Left colon (tissue), 2 donors: ENCODE results near the gene TMEM132C. TPM values are rescaled to one million over a fixed set of nuclear protein-coding genes. Genes with fewer than 3 reads are reported as not detected.
"Not testable (repeated sequence)": the region's sequence is repeated elsewhere in the genome, so short reads cannot be mapped to it uniquely, and the experiment has no call there.

Source experiments
- ATAC-seq: fragments of 200-7000 bp; cut with Tn5 transposase; one replicate; pipeline ENCODE4 v1.9.1; 2020; ENCODE audit warnings: mild to moderate bottlenecking, moderate library complexity
- DNase-seq, 2 donors: peaks; one replicate each; pipeline ENCODE4 v3.0.0-alpha.2; 2020
- intact Hi-C, 2 donors: fragments of 100-400 bp; cut with DNase I in 1 of 2; cut with micrococcal nuclease in 1 of 2; formaldehyde crosslinking; loops; one replicate each; pipeline versions ENCODE4 v1.11.2 to v1.14.0; 2022; cut with DNase I, micrococcal nuclease
- total RNA-seq, 2 donors: library from RNA; stranded (reverse); fragmentation: NEBNext Ultra II Directional; extraction: Animal tissue kit (Norgen Biotek cat#: 25700); gene quantifications; one replicate each; pipeline ENCODE4 v1.2.1, GENCODE V29; 2021
- donor health status: DM: no; HTN: no; CAD: no.
- donor health status: DM: yes; HTN: yes; CAD: no.

TMEM132C gene
- total RNA-seq, 2 donors from 2014 or later = 0.40 to 0.78 TPM

- DNase-seq (no peak), ATAC-seq (no peak)
- intact Hi-C loops = no loop called here
Observed at GRCh38 chr12:128449146-128449894, 182.3 kb downstream of the TMEM132C start.

- intact Hi-C loops = no loop called here
- DNase-seq = no peak
- no peak for ATAC-seq
Observed at GRCh38 chr12:128450810-128451209, 183.8 kb downstream of the TMEM132C start.

GRCh38 chr12:128455851-128456250 is 188.9 kb downstream of the TMEM132C start:
- no peak for ATAC-seq
- intact Hi-C loops = no loop called here
- DNase-seq = no peak

GRCh38 chr12:128456922-128457321 is 190.0 kb downstream of the TMEM132C start:
- no peak for ATAC-seq
- DNase-seq = no peak
- intact Hi-C loops = no loop called here

GRCh38 chr12:128458301-128458974 is 191.5 kb downstream of the TMEM132C start:
- DNase-seq = no peak

GRCh38 chr12:128459067-128459466 is 192.1 kb downstream of the TMEM132C start:
- intact Hi-C loops = no loop called here
- no peak for ATAC-seq
- DNase-seq = no peak

More at GRCh38 chr12:128458301-128458974, 191.5 kb downstream of the TMEM132C start:
- ATAC-seq = no peak
- intact Hi-C loops = no loop called here

- intact Hi-C loops = no loop called here
- ATAC-seq = no peak
Observed at GRCh38 chr12:128463881-128464280, 196.9 kb downstream of the TMEM132C start.

GRCh38 chr12:128467882-128468281 is 200.9 kb downstream of the TMEM132C start:
- intact Hi-C loops = no loop called here
- no peak for DNase-seq
- ATAC-seq = no peak

More at GRCh38 chr12:128463881-128464280, 196.9 kb downstream of the TMEM132C start:
- DNase-seq = no peak

GRCh38 chr12:128468926-128469325 is 202.0 kb downstream of the TMEM132C start:
- ATAC-seq (no peak), DNase-seq (no peak)
- intact Hi-C loops = no loop called here

- intact Hi-C loops = no loop called here
- DNase-seq (no peak), ATAC-seq (no peak)
Observed at GRCh38 chr12:128471491-128471890, 204.5 kb downstream of the TMEM132C start.

GRCh38 chr12:128474916-128475315 is 207.9 kb downstream of the TMEM132C start:
- intact Hi-C loops = no loop called here
- DNase-seq (no peak), ATAC-seq (no peak)

- intact Hi-C loops = no loop called here
- ATAC-seq (no peak), DNase-seq (no peak)
Observed at GRCh38 chr12:128476266-128476665, 209.3 kb downstream of the TMEM132C start.

- no peak for DNase-seq
- intact Hi-C loops = no loop called here
- ATAC-seq = no peak
Observed at GRCh38 chr12:128483526-128484255, 216.7 kb downstream of the TMEM132C start.

GRCh38 chr12:128497376-128497775 is 230.4 kb downstream of the TMEM132C start:
- DNase-seq, intact Hi-C loops, ATAC-seq: not testable (repeated sequence)

- intact Hi-C loops = no loop called here
- ATAC-seq = no peak
- DNase-seq = no peak
Observed at GRCh38 chr12:128507470-128507869, 240.5 kb downstream of the TMEM132C start.

- no peak for ATAC-seq
- intact Hi-C loops = no loop called here
- DNase-seq = no peak
Observed at GRCh38 chr12:128509170-128509569, 242.2 kb downstream of the TMEM132C start.

GRCh38 chr12:128510511-128510910 is 243.5 kb downstream of the TMEM132C start:
- DNase-seq (no peak), ATAC-seq (no peak)
- intact Hi-C loops = no loop called here

GRCh38 chr12:128513331-128513730 is 246.4 kb downstream of the TMEM132C start:
- intact Hi-C loops = no loop called here
- ATAC-seq = no peak
- DNase-seq = no peak

GRCh38 chr12:128513831-128514230 is 246.9 kb downstream of the TMEM132C start:
- ATAC-seq = no peak
- intact Hi-C loops = no loop called here
- no peak for DNase-seq

- ATAC-seq (no peak), DNase-seq (no peak)
- intact Hi-C loops = no loop called here
Observed at GRCh38 chr12:128518644-128519043, 251.7 kb downstream of the TMEM132C start.
